ENCODE results near the gene SMYD3.

DNA sequence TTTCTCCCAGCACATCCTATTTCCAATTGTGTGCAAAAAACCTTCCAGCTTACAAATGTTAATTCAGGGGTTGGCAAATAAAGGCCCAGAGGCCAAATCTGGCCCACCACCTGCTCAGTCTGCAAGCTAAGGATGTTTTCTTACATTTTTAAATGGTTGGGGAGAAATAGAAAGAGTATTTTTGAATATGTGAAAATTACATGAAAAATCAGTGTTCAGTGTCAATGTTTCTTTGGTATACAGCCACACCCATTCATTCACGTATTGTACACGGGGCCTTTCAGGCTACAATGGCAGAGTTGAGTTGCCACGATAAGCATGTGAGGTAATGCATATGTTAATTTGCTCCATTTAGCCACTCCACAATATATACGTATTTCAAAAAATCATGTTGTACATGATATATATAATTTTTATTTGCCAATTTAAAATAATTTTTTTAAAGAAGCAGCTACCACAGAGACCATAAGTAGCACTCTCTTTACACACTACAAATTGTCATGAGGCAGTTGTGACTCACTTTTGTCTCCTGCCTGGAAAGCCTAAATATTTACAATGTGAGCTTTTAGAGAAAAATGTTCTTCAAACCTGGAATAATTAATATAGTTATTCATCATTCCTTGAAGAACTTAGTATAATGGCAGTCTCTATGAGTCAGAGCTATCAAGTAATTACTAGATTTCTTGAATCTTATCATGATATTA lies 189.6 kb downstream of the SMYD3 start:
- no peak for TF ChIP-seq SUZ12 (IDR thresholded peaks at IDR 0.05)
- TF ChIP-seq FOXA1 (IDR thresholded peaks at IDR 0.05), result no peak
- no peak for TF ChIP-seq CTBP1 (IDR thresholded peaks at IDR 0.05; ENCODE audit: borderline replicate concordance)
- TF ChIP-seq SP1 (IDR thresholded peaks at IDR 0.05), result no peak
- no peak for TF ChIP-seq BHLHE40 (IDR thresholded peaks at IDR 0.05; ENCODE audit: borderline replicate concordance)
- no peak for TF ChIP-seq FOXK2 (IDR thresholded peaks at IDR 0.05)

Measured in HEK293T (cell line).